OCI-LY1 (cell line): ENCODE measurements around the gene OR4Q3.
"Not testable (repeated sequence)": the region's sequence is repeated elsewhere in the genome, so short reads cannot be mapped to it uniquely, and the experiment has no call there.

Source experiments
- CTCF ChIP-seq: fragments of 200-600 bp; sonication (generic), shearing (Covaris generic); IDR thresholded peaks from 2 replicates; pipeline ENCODE4 v1.5.1; 2017; ENCODE audit warnings: mild to moderate bottlenecking, antibody characterized with exemption, low read length, moderate library complexity, mixed read lengths
- EZH2 ChIP-seq: fragments of 200-600 bp; sonication (generic), shearing (Covaris generic); IDR thresholded peaks from 2 replicates; pipeline ENCODE4 v1.8.0; 2017; ENCODE audit warnings: borderline replicate concordance, mixed run types, mild to moderate bottlenecking, antibody characterized with exemption, low read length, moderate library complexity, mixed read lengths

DNA sequence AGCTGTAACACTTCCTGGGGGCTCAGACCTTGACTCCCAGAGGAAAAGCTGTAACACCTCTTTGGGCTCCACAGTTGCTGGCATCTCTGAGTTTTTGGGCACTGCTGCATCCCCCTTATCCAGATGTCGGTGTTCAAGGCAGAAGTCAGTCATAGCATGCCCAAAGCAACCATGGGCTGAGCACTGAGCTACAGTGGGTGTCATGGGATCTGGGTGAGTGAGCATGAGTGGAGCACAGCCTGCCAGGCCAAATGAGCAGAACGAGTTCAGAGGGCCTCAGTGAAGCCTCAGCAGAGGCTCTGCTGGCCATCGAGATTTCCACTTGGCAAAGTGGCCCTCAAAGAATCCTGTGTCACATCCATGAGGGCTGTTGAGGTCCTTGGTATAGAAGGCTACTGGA, 28.1 kb downstream of the OR4Q3 start:
- TF ChIP-seq CTCF, EZH2: not testable (repeated sequence)
